CD4-positive, alpha-beta T cell treated with Interleukin-6 at 100 ng/mL for 8 hours (primary cell): ENCODE results near the gene DACT2.

Experiments
- DNase-seq: peaks from one replicate; pipeline ENCODE4 v3.0.0-alpha.2; 2020; ENCODE audit warnings: mixed read lengths, low spot score

The DACT2 gene

GRCh38 chr6:168352096-168352495 lies 32.5 kb upstream of the DACT2 start:
- no peak for DNase-seq

DNA sequence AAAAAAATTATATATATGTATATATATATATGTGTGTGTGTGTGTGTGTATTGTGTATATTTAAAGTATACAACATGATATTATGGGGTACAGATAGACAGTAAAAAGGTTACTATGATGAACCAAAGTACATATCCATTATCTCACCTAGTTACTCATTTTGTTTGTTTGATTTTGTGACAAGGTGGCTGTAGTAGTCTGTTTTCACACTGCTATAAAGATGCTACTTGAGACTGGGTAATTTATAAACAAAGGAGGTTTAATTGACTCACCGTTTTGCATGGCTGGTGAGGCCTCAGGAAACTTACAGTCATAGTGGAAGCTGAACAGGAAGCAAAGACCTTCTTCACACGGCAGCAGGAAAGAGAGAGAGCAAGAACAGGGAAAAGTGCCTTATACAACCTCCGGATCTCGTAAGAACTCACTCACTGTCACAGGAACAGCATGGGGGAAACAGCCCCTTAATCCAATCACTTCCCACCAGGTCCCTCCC lies 30.2 kb upstream of the DACT2 start:
- no peak for DNase-seq

- no peak for DNase-seq
These were observed 28.6 kb upstream of the DACT2 start for GRCh38 chr6:168348186-168348585.

DNA sequence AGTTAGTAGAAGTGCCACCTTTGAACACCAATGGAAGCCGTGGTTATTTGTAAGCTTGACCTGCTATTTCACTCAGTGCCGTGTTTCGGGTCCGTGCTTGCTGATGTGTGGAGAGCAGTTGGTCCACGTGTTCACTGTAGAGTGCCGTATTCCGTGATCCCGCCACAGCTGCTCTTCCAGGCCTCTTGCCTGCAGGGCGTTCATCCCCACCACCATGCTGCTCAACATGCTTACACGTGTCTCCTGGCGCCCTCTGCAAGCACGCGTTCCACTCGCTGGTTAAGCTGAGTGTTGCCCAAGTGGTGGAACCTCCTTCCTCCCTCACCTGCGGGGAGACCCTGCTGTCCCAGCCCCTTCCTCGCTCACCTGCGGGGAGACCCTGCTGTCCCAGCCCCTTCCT lies 28.0 kb upstream of the DACT2 start:
- DNase-seq, result no peak

DNA sequence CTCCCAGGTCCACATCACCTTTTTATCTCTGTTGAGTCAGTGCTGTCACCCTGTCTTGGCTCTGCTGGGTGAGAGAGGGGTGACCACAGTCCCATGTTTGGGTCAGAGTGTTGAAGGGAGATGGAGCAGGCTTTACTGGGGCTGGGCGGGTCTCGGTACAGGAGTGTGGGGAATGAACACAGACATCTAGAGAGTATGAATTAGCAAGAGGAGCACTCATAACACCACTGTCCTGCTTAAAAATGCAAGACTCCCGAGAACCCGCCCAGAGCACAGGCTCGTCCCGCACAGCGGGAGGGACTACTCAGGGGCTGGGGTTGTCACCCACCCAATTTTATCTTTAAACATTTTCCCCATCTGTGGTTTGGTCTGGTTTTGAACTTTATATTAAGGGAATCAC lies 27.5 kb upstream of the DACT2 start:
- DNase-seq, result no peak

DNA sequence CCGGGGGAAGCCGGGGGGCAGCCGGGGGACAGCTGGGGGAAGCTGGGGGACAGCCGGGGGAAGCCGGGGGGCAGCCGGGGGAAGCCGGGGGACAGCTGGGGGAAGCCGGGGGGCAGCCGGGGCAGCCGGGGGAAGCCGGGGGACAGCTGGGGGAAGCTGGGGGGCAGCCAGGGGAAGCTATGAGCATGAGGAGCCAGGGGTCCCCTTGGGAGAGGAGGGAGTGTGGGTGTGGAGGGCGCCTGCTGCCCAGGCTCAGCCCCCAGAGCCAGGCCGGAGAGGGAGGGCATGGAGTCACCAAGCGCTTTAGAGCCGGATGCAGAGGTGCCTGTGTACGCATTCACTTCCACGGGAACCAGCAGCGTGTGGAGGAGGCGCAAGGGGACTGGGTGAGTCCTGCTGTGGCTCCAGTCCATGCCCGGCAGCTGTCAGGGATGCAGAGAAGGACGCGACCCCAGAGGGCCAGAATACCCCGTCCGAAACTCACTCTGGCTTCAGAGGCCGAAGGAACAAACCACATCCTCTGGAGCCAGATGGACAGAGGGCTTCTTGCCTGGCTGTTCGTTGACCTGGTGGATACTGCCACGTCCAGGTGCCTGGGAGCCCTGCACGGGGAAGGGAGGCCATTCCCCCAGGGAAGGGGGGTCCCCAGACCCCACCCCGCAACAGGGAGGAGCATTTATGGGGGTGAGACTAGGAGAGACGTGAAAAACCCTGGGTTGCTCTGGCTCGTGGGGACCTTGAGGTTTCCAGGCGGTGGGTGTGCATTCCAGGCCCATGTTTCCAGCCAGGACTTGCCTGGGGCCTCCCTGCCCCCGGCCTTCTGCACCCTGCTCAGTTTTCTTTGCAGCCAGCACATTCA lies 26.5 kb upstream of the DACT2 start:
- DNase-seq, result no peak

GRCh38 chr6:168345266-168345665 lies 25.7 kb upstream of the DACT2 start:
- DNase-seq, result no peak

GRCh38 chr6:168344338-168344737 lies 24.8 kb upstream of the DACT2 start:
- DNase-seq, result no peak

DNA sequence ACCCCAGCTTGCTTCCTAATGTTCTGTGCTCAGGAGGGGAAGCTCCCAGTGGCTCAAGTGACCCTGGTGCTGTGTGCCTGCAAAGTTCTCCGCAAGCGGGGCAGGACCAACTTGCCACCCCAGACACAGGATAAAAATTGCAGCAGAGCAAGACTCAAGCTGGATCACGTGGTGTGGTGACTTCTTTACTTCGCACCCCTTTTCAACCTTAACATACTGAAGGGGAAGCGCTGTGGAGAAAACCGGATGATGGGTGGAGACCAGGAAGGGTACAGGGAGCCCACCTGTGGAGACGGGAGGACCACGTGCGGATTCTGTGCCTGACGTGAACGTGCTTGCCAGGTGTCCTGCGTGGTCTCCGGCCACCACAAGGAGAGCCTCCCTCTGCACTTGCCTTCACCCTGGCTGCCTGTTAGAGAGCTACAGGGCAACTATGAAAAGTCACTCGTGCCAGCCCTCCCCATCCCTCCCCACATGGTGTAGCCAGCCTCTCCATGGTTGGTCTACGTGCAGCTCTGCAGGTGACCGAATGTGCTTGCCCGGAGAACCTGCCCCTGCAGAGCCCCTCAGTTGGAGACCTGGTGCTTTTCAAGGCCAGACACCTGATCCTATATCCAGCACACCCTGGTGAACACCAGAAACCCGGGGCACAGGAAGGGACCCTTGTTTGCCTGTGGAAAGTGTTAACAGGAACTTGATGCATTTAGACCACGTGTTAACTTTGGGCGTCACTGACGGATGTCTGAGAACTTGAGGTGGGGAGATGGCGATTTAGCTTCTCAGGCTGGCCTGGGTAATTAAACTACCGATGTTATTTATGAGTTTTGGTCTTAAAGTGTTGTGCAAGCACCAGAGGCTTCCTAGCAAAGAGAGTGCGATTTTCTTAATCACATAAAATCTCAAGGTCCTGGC lies 23.9 kb upstream of the DACT2 start:
- no peak for DNase-seq

DNA sequence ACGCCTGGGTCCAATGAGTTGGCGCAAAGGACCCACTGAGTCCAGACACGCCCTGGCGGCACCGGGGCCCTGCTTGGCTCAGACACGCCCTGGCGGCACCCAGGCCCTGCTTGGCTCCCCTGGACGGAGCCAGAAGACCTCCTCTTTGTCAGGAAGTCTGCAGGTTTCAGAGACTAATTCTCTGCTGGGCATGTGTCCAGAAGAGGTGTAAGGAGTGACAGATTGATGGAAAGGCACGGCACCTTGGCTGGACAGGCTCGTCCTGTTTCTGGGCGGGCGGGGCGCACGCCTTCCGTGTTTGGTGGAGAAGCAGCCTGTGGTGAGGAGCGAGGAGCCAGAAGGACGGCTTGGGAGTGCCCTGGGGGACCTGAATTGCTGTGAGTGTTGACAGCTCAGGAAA lies 23.1 kb upstream of the DACT2 start:
- DNase-seq, result no peak

DNA sequence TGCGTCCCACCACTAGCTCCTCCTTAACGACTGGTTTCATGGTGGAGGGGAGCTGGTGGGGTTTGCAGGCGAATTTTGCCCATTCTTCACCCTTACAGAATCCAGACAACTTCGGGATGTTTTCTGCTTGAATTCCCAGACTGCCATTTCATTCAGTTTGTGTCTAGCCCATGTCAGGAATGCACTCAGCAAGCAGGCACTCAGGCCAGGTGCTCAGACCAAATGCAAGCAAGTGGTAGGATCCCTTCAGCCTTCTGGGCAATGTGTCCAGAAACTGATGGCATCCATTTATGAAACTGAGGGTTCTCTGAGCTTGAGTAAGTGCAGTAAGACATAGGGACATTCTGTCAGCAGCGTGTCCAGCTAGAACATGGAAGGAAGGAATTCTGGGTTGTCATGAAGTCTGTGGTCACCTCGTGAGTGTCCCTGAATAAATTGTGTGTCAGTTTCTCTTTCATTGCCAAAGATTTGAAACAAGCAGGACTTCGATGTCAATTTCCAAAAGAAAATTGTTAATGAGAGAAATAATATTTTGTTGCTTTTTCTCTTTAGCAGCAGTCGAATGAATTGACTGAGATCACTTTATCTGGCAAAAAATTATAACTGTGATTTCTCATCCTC lies 21.8 kb upstream of the DACT2 start:
- DNase-seq, result no peak

- DNase-seq, result no peak
These were observed 21.2 kb upstream of the DACT2 start for GRCh38 chr6:168340819-168341218.

- DNase-seq, result no peak
These were observed 19.2 kb upstream of the DACT2 start for GRCh38 chr6:168338777-168339176.

DNA sequence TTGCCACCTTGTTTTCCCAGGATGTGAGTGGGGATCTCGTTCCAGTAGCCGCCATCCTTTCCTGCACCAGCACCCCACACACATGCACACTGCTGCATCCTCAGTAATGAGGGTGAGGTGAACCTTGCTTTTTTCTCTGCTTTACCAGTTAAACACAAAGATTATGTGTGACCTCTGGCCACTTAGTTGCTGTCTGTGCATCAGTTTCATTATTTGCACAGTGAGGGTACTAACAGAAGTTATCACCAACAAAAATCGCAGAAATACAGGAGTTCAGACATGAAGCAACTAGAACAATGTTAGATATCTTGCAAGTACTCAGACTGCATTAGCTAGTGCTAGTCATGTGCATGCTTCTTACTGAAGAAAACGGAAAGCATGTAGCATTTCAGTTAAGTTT lies 17.4 kb upstream of the DACT2 start:
- no peak for DNase-seq

DNA sequence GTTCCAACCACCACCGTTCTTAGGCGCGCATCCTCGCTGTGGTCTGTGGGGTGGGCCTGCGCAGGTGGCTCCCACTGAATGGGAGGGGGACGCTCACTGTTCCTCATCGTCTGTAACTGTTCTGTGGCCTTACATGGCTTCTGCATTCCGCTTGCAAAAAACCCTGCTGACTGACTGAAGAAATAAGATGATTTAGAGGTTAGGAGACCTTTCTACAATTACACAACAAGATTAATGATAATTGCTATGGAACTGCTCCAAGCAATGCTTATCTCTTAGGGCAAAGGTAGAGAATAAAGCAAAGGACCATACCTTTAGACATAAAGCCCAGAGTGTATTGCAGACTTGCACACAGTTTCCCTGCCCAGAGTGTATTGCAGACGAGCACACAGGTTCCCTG lies 14.4 kb upstream of the DACT2 start:
- DNase-seq, result no peak

GRCh38 chr6:168333491-168333890 lies 13.9 kb upstream of the DACT2 start:
- no peak for DNase-seq

DNA sequence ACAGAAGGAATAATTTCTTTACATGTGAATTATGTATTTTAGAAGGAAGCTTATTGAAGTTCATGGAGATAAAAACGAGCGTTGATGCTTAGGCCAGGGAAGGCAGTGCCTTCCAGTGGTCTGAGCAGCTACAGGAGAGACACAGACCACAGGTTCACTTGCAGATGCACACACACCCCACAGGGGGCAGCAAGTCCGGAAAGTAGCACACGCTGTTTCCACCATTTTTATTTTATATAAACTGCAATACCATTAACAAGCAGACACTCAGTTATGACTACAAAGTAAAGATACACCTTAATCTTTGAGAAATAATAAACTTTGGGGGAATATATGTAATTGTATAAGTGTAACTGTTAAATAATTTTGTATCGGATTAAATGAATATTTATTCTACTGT lies 13.5 kb upstream of the DACT2 start:
- DNase-seq, result no peak

GRCh38 chr6:168332020-168332419 lies 12.4 kb upstream of the DACT2 start:
- DNase-seq, result no peak

DNA sequence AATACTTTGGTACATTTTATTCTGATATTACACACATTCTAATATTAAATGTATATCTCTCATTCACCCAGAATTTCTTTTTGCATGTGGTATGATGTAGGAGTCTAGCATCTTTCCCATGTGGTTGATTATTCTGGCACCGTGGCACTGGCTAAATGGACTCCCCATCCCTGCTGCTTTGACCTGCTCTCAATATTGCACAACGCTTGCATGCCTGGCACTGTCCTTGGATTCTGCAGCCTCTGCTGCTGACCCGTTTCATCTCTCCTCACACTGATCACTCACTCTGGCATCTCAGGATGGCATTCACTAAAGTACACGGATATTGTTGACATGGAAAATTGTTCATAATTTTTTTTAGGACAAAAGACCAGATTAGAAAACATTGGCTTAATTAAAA lies 11.5 kb upstream of the DACT2 start:
- no peak for DNase-seq

DNA sequence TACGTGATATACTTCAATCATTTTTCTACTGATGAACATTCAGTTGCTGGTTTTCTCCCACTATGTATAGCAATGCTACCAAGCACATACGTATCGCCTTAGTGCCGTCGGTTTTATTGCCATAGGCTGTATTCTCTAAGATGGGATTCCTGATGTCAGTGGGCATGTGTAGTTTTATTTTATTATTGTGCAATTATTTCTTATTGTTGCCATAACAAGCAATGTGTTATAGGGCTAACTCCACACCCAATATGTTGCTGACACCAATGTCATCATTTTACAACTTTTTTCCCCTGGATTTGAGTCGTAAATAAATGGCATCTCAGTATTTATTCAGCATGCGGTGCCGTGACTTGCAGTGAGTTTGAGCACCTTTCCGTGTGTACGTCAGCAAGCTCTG lies 10.8 kb upstream of the DACT2 start:
- DNase-seq, result no peak

DNA sequence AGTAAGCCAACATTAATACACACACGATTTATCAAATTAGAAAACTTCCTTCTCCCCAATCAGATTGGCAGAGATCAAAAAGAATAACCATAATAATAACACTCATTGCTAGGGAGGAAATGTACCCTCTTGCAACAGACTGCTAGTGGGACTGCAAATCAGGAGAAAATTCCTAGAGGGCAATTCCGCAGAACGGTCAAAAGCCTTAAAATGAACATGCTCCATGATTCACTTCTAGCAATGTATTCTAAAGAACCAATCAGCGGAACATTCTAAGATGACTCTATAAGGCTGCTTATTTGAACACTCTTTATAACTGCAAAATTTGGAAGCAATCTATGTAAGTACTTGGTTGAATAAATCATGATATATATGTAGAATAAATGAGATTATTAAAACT lies 8.5 kb upstream of the DACT2 start:
- no peak for DNase-seq
